Measurements from ENCODE around the gene G6PC2. TPM values are rescaled to one million over a fixed set of nuclear protein-coding genes. Genes with fewer than 3 reads are reported as not detected.

The G6PC2 gene
- total RNA-seq, 6 experiments from 2014 or later, result not detected

Other genes starting within 250 kb of the G6PC2 start
- 10 to 100 TPM in 1 of 6 experiments, 1 to 10 TPM in 5; 3.6 to 20.9 (median 9.0) TPM for gene NOSTRIN, start 98.7 kb upstream of the G6PC2 start, total RNA-seq
- gene SPC25, start 10.9 kb upstream of the G6PC2 start, total RNA-seq, result 1 to 10 TPM in 1 of 6 experiments, under 1 TPM in 4, not detected in 1; 0.15 to 1.1 (median 0.67) TPM
- gene ABCB11, start 130.0 kb downstream of the G6PC2 start, total RNA-seq, result 100 to 1,000 TPM in 2 of 6 experiments, 10 to 100 TPM in 4; 21.3 to 128 (median 54.8) TPM
- 1 to 10 TPM in 2 of 6 experiments, under 1 TPM in 4; 0.29 to 1.2 (median 0.55) TPM for gene DHRS9, start 168.3 kb downstream of the G6PC2 start, total RNA-seq

All from right lobe of liver (tissue), 5 donors.